ENCODE results near the gene MGST2.
"Not testable (repeated sequence)": the region's sequence is repeated elsewhere in the genome, so short reads cannot be mapped to it uniquely, and the experiment has no call there.

The MGST2 gene

DNA sequence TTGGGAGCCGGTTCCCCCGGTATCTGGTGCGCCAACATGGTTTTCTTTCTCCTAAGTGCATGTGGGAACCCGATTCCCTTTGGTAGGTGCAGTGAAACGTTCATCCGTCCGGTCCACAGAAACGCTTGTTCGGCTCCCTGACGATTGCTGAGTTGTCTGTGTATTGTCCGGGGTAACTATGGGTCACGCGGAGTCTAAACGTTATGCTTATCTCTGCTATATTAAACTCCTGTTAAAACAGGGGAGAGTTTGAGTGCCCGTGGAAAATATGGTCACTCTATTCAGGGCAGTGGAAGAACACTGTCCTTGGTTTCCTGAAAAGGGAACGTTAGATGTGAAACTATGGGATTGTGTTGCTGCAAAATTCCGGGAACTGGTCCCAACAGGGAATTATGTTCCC lies 32.4 kb upstream of the MGST2 start:
- TF ChIP-seq, protein P1, sequence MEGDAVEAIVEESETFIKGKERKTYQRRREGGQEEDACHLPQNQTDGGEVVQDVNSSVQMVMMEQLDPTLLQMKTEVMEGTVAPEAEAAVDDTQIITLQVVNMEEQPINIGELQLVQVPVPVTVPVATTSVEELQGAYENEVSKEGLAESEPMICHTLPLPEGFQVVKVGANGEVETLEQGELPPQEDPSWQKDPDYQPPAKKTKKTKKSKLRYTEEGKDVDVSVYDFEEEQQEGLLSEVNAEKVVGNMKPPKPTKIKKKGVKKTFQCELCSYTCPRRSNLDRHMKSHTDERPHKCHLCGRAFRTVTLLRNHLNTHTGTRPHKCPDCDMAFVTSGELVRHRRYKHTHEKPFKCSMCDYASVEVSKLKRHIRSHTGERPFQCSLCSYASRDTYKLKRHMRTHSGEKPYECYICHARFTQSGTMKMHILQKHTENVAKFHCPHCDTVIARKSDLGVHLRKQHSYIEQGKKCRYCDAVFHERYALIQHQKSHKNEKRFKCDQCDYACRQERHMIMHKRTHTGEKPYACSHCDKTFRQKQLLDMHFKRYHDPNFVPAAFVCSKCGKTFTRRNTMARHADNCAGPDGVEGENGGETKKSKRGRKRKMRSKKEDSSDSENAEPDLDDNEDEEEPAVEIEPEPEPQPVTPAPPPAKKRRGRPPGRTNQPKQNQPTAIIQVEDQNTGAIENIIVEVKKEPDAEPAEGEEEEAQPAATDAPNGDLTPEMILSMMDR (IDR thresholded peaks at IDR 0.05; ENCODE audit: low read length, missing control alignments): no peak
- DNase-seq (ENCODE audit: low read depth): no peak
- H3K4me3 ChIP-seq (replicated peaks; ENCODE audit: low read depth, low read length): no peak overlapping the region

DNA sequence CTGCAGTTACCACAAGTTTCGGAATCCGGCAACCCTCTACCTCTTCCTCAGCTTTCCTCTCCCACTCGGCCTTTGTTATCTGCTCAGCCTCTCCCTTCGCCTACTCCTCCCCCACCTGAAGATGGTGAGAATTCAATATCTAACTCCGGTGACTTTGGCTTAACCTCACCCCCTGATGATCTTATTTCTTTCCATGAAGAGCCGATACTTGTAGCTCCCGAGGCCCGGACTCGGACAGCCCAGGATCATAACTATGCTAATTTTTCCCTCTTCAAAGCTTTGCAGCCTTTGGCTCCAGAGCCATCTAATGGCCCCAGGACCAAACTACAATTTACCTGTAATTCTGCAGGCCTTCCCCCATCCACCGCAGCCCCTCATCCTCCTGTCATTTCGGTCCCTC lies 32.0 kb upstream of the MGST2 start:
- H3K4me3 ChIP-seq (replicated peaks; ENCODE audit: low read depth, low read length): peak overlapping the region; percentile 29
- TF ChIP-seq, protein P1 (IDR thresholded peaks at IDR 0.05; ENCODE audit: low read length, missing control alignments): peak; percentile 55
- DNase-seq (ENCODE audit: low read depth): peak; percentile 51

DNA sequence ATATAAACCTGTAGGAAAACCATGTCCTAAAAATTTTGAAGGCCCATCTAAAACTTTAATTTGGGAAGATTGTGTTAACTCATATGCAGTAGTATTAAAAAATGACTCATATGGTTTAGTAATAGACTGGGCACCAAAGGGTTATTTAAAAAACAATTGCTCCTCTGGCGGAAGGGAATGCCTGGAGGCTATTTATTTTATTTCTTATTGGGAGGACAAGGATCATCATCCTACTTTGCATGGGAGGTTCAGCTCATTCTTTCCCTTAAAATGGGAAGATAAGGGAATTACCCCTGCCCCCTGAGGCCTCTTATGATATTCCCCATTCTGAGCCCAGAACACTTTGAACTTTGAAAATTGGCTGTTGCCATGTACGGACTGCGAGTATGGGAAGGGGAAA lies 29.7 kb upstream of the MGST2 start:
- TF ChIP-seq, protein P1 (IDR thresholded peaks at IDR 0.05; ENCODE audit: low read length, missing control alignments): no peak
- no peak for DNase-seq (ENCODE audit: low read depth)
- H3K4me3 ChIP-seq (replicated peaks; ENCODE audit: low read depth, low read length): no peak overlapping the region

DNA sequence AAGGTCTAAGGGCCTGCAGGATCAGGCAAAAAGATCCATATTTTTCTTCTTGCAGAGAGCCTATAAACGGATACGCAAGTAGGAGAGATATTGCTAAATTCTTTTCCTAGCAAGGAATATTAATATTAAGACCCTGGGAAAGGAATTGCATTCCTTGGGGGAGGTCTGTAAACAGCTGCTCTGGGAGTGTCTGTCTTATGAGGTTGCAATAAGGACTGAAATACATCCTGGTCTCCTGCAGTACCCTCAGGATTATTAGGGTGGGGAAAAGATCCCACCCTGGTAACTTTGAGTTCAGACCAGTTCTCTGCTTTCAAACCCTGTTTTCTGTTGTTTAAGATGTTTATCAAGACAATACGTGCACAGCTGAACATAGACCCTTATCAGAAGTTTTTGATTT lies 27.3 kb upstream of the MGST2 start:
- not testable (repeated sequence) for DNase-seq (ENCODE audit: low read depth)

DNA sequence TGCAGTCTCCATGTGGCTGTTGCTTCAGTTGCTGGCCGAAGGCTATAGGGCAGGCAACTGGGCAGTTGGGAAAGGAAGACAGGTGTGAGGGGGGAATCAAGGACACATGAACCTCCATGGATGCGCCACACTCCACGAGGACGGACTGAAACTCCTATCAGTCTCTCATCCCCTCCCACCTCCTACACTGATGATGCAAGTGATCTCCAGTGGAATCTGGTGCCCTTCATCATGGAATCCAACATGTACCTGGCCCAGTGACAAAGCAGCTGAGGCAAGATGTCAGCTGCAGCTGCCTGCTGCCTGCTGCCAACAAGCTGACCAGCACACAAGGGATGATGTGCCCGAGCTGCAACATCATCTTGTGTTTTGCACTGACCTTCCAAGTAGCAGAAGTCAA lies 26.0 kb upstream of the MGST2 start:
- TF ChIP-seq, protein P1 (IDR thresholded peaks at IDR 0.05; ENCODE audit: low read length, missing control alignments): no peak
- DNase-seq (ENCODE audit: low read depth): no peak

More for the DNA sequence above, 27.3 kb upstream of the MGST2 start:
- not testable (repeated sequence) for H3K4me3 ChIP-seq (replicated peaks; ENCODE audit: low read depth, low read length)

DNA sequence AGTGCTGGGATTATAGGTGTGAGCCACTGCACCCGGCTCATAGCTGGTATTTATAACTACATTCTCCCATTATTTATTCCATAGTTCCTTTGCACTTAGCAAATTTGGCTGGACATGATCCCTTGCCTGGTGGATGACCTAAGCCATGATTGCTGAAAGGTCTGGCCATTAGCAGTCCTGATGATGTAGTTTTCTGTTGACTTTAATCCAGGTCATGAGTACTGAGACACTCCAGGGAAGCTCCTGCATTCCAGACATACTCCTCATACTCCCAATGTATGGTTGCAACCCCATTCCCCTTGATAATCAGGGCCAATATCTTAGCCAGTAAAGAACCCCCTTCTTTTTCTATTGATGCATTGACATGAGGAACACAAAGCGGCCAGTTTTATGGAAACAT lies 24.4 kb upstream of the MGST2 start:
- TF ChIP-seq, protein P1 (IDR thresholded peaks at IDR 0.05; ENCODE audit: low read length, missing control alignments): no peak
- H3K4me3 ChIP-seq (replicated peaks; ENCODE audit: low read depth, low read length): no peak overlapping the region
- no peak for DNase-seq (ENCODE audit: low read depth)

More for the DNA sequence above, 26.0 kb upstream of the MGST2 start:
- no peak overlapping the region for H3K4me3 ChIP-seq (replicated peaks; ENCODE audit: low read depth, low read length)

DNA sequence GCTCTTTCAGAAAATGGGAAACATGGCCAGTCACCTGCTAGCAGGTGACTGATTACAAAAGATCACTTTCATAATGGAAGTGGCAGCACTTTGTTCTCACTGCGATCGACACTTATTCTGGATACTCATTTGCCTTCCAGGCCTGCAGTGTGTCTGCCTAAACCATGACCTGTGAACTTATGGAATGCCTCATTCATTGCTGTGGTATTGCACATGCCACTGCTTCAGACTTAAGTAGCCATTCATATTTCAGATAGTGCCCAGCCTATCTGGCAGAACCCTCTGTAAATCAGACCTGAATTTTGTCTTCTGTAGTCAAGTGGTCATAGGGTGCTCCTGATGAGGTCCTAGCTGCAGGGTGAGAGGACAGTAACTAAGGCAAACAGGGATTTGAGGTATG lies 23.3 kb upstream of the MGST2 start:
- DNase-seq (ENCODE audit: low read depth): peak; percentile 44
- H3K4me3 ChIP-seq (replicated peaks; ENCODE audit: low read depth, low read length): no peak overlapping the region
- TF ChIP-seq, protein P1 (IDR thresholded peaks at IDR 0.05; ENCODE audit: low read length, missing control alignments): no peak
